DND-41 (cell line): Measurements from ENCODE around the gene ALKBH2.
"Not testable (repeated sequence)": the region's sequence is repeated elsewhere in the genome, so short reads cannot be mapped to it uniquely, and the experiment has no call there.

Experiments
- ATAC-seq: fragments of 200-7000 bp; cut with Tn5 transposase; 3 replicates; pipeline ENCODE4 v1.9.1; 2021; ENCODE audit warnings: low read depth; ENCODE audit not compliant: insufficient read depth
- DNase-seq: peaks from one replicate; pipeline ENCODE4 v3.0.0-alpha.2; 2020
- H2AFZ ChIP-seq: 2 replicates; pipeline ENCODE4 v1.6.0; 2012; ENCODE audit warnings: low read depth, low read length
- H3K27ac ChIP-seq: 2 replicates; pipeline ENCODE4 v1.5.1; 2012; ENCODE audit warnings: low read length, inconsistent platforms
- H3K27me3 ChIP-seq: fragments of 200-600 bp; sonication (generic); 2 replicates; pipeline ENCODE4 v1.6.0; 2012; ENCODE audit warnings: low read length, mild to moderate bottlenecking, inconsistent platforms; ENCODE audit not compliant: insufficient read depth, poor library complexity
- H3K36me3 ChIP-seq: 2 replicates; pipeline ENCODE4 v1.5.1; 2012; ENCODE audit warnings: low read length, inconsistent platforms; ENCODE audit not compliant: insufficient read depth
- H3K4me1 ChIP-seq: 2 replicates; pipeline ENCODE4 v1.5.1; 2012; ENCODE audit warnings: mild to moderate bottlenecking, low read length; ENCODE audit not compliant: insufficient read depth
- H3K4me2 ChIP-seq: 2 replicates; pipeline ENCODE4 v1.6.0; 2012; ENCODE audit warnings: mild to moderate bottlenecking, moderate library complexity, low read length, inconsistent platforms; ENCODE audit not compliant: insufficient read depth
- H3K4me3 ChIP-seq, 2 experiments: fragments of 200-600 bp in 1 of 2; shearing (Covaris generic) in 1 of 2; 2 replicates each; pipeline ENCODE4 v1.5.1; 2012 to 2016; ENCODE audit warnings: inconsistent platforms in 2 of 2, low read length in 2 of 2, mild to moderate bottlenecking in 2 of 2, low read depth in 1 of 2, moderate library complexity in 1 of 2
- H3K79me2 ChIP-seq: 2 replicates; pipeline ENCODE4 v1.6.0; 2012; ENCODE audit warnings: low read length, inconsistent platforms; ENCODE audit not compliant: insufficient read depth
- H3K9ac ChIP-seq: 2 replicates; pipeline ENCODE4 v1.6.0; 2012; ENCODE audit warnings: low read depth, mild to moderate bottlenecking, inconsistent platforms, low read length, moderate library complexity
- H3K9me3 ChIP-seq: 2 replicates; pipeline ENCODE4 v1.5.1; 2012; ENCODE audit warnings: low read length, moderate library complexity, mild to moderate bottlenecking, inconsistent platforms; ENCODE audit not compliant: insufficient read depth, severe bottlenecking
- H4K20me1 ChIP-seq: 2 replicates; pipeline ENCODE4 v1.6.0; 2012; ENCODE audit warnings: low read length; ENCODE audit not compliant: insufficient read depth
- CTCF ChIP-seq: IDR thresholded peaks from 2 replicates; pipeline ENCODE4 v1.5.1; 2012; ENCODE audit warnings: borderline replicate concordance, low read length, moderate library complexity, mild to moderate bottlenecking; ENCODE audit not compliant: poor library complexity, severe bottlenecking; ENCODE audit errors: extremely low read depth
- EZH2 ChIP-seq: IDR thresholded peaks from 3 replicates; pipeline ENCODE4 v1.6.1; 2012; ENCODE audit warnings: borderline replicate concordance, low read depth, mild to moderate bottlenecking, moderate library complexity, low read length, inconsistent platforms; ENCODE audit not compliant: severe bottlenecking

Gene ALKBH2

GRCh38 chr12:109052414-109053323 lies 40.6 kb downstream of the ALKBH2 start, which contains the start of gene USP30:
Gene USP30, plus strand, starts transcription at chr12:109052576. Its CDS starts 103 bp downstream, at chr12:109052679.
- ATAC-seq (peak; percentile 89), DNase-seq (peak; percentile 82)
- H3K27ac ChIP-seq: peak within 1 kb of the TSS; percentile 80

GRCh38 chr12:109052097-109052413 lies 41.2 kb downstream of the ALKBH2 start:
- H3K4me3 ChIP-seq: peak overlapping the region; percentile 55 to 89
- H4K20me1 ChIP-seq: no peaks in the 10 kb centered on the region
- ATAC-seq (no peak), DNase-seq (no peak)
- H3K27me3 ChIP-seq: no peaks in the 10 kb centered on the region
- H3K27ac ChIP-seq: peak overlapping the region; percentile 80
- no peaks in the 10 kb centered on the region for H3K9me3 ChIP-seq
- H2AFZ ChIP-seq: peak overlapping the region; percentile 100
- peak overlapping the region; percentile 87 for H3K4me2 ChIP-seq
- peaks cover 23% of the 10 kb centered on the region for H3K4me1 ChIP-seq
- no peaks in the 10 kb centered on the region; the same call in 1 of the 2 replicates for H3K36me3 ChIP-seq
- peak overlapping the region; percentile 83 for H3K9ac ChIP-seq
- TF ChIP-seq EZH2 (no peak), CTCF (no peak)
- peaks cover 15% of the 10 kb centered on the region for H3K79me2 ChIP-seq

More at GRCh38 chr12:109052414-109053323, 40.6 kb downstream of the ALKBH2 start, which contains the start of gene USP30:
- Histone ChIP-seq H3K4me2 (peak within 1 kb of the TSS; percentile 87), H3K79me2 (peaks cover 15% of the 10 kb centered on the region), H3K9me3 (no peaks in the 10 kb centered on the region), H3K27me3 (no peaks in the 10 kb centered on the region), H4K20me1 (no peaks in the 10 kb centered on the region), H3K9ac (peak within 1 kb of the TSS; percentile 83), H2AFZ (peak within 1 kb of the TSS; percentile 100), H3K4me3 (peak within 1 kb of the TSS; percentile 55 to 89), H3K4me1 (peaks cover 23% of the 10 kb centered on the region), H3K36me3 (peaks cover 3% of the 10 kb centered on the region)
- TF ChIP-seq CTCF: no peak
- TF ChIP-seq EZH2: no peak

DNA sequence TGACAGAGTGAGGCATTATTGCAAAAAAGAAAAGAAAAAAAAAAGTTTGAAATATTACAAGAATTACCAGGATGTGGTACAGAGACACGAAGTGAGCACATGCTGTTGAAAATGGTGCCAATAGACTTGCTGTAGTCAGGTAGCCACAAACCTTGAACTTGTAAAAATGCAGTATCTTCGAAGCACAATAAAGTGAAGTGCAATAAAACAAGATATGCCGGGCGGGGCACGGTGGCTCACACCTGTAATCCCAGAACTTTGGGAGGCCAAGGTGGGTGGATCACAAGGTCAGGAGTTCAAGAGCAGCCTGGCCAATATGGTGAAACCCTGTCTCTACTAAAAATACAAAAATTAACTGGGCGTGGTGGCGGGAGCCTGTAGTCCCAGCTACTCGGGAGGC lies 43.5 kb downstream of the ALKBH2 start:
- peaks cover 23% of the 10 kb centered on the region for H3K4me1 ChIP-seq
- not testable (repeated sequence) for H4K20me1 ChIP-seq, H3K27ac ChIP-seq, H3K9ac ChIP-seq, H3K27me3 ChIP-seq, H2AFZ ChIP-seq, ATAC-seq, H3K4me2 ChIP-seq, DNase-seq, H3K4me3 ChIP-seq, H3K36me3 ChIP-seq, H3K9me3 ChIP-seq
- H3K79me2 ChIP-seq: peaks cover 15% of the 10 kb centered on the region

GRCh38 chr12:109048706-109049105 lies 44.6 kb downstream of the ALKBH2 start:
- ATAC-seq, H3K27ac ChIP-seq, H2AFZ ChIP-seq, DNase-seq, H3K27me3 ChIP-seq, H4K20me1 ChIP-seq, H3K4me3 ChIP-seq, H3K4me2 ChIP-seq, H3K9me3 ChIP-seq, H3K36me3 ChIP-seq, H3K9ac ChIP-seq: not testable (repeated sequence)
- Histone ChIP-seq H3K4me1 (peaks cover 14% of the 10 kb centered on the region), H3K79me2 (peaks cover 12% of the 10 kb centered on the region)
